GM19395 (cell line): Measurements from ENCODE around the gene PPP1R1C.

ENCODE experiments used
- ATAC-seq: cut with Tn5 transposase; IDR thresholded peaks from one replicate; pipeline ENCODE4 v1.9.1; 2021; ENCODE audit warnings: mild to moderate bottlenecking, moderate library complexity; ENCODE audit not compliant: unreplicated experiment

PPP1R1C gene

GRCh38 chr2:182098648-182099047 lies 113.0 kb downstream of the PPP1R1C start:
- no peak for ATAC-seq

DNA sequence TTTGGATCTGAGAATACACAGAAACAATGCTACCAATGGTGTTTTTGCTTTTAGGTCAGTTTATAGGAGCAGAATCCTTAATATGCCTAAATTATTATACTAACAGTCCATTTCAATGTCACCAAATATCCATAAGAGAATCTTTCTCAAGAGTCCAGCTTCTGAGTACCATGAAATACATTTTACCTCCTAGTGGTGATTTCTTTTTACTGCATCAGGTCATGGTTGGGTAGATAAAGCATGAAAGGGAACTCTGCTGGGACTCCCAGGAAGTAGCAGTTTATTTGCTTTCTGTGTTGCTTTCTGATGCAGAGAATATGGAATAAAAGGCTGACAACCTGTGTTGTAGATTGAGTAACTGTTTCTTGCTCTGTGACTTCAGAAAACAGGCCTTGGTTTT lies 115.6 kb downstream of the PPP1R1C start:
- peak; percentile 58 for ATAC-seq

DNA sequence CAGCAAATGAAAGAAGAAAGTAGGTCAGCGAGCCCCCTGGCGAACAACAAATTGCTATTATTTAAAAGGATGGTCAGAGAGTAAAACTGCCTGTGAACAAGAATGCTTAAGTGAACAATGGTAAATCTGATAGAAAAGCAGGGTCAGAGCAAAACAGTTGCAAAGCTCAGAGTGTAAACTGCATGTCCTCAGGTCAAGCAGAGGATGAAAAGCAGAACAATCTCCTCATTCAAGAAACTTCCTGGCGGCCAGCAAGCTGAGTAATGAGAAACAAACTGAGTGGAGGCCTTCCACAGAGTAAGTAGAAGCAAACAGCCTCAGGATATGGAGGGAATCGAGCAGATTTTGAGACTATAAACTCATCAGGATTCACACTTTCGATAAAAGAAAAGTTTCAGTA lies 117.9 kb downstream of the PPP1R1C start:
- no peak for ATAC-seq

GRCh38 chr2:182110347-182110746 lies 124.7 kb downstream of the PPP1R1C start:
- ATAC-seq: no peak

- no peak for ATAC-seq
Measured at GRCh38 chr2:182113334-182113733, 127.7 kb downstream of the PPP1R1C start.

DNA sequence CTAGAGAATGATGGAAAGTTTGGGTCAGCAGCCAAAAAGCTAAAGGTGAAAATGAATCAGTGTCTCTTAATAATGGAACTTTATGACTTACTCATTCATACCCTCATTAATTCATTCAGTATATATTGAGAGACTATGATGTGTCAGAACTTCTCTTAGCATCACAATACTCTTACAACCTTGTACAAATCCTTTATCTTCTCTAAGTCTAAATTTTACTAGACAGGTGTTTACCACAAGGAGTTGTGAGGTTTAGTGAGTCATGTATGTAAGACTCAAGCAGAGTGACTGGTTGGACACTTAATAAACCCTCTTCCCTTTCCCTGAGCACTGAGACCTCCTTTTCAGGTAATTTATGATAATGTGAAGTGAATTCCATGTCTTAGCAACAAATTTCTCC lies 129.6 kb downstream of the PPP1R1C start:
- ATAC-seq: no peak

DNA sequence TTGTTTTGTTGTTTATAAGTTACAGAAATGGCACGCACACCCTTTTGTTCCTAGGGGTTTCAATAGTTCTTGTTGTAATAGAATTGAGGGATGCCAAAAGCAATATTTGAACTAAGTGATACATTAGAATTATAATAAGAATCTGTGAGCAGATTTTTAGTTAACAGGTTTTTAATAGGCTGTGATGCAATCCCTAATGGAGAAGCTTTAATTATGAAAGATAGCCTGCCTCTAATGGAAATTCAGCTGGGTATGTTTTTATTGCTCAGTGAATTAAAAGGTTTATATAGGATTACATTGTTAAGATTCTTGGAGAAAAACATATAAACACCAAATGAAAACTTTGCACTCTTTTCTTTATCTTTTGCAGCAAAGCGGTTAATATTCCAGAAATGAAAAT lies 131.1 kb downstream of the PPP1R1C start:
- ATAC-seq: no peak

DNA sequence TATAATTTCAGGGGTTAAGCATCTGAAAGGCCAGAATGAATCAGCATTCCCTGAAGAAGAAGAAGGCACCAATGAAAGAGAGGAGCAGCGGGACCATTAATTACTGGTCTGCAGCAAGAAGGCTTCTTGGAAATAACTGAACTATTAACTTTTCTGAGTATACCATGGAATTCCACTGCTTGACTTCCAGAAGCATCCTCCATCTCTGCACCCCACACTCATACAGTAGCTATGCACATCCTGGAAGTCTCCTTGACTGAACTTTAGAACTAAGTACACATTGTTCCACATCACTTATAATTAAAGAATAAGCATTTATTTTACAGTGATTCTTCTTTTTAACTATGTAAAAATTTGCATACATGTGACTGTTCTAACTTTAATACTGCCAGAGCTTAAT lies 131.5 kb downstream of the PPP1R1C start:
- no peak for ATAC-seq

DNA sequence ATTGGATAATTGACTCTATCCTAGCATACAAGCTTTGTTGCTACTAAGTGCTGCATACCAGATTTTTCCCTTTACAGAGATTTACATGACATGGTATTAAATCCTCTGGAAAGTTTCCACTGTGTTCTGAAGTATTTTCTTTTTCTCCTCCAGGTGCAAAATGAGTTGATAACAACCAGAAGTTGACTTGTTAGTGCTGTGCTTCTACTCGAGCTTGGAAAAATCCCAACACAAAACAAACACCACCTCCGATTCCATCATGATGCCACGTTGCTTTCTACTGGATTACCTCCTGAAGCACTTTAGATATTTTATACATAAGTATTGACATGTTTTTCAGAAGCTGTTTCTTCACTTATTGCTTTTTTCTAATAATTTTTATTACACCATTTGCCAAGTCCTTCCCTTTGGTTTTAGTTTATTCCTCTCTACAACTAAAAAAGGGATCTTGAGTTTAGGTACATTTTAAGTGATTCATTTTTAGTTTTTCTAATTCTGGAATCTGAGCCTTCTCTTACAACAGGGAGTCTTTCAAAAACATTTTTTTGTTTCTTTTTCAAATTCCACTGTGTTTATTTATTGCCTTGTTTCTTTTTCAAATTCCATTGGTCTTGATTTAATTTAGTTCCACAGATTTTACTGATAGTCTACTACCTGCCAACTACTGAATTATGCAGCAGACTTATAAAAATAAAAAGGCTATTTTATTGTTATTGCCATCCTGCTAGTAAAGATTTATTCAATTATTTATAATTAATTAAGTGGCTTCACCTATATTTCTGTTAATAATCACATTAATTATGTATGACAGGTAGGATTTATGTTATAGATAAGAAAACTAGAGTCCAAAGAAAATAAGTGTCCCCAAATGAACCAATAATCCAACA lies 143.4 kb downstream of the PPP1R1C start:
- no peak for ATAC-seq

- no peak for ATAC-seq
Measured at GRCh38 chr2:182132605-182133004, 147.0 kb downstream of the PPP1R1C start.

DNA sequence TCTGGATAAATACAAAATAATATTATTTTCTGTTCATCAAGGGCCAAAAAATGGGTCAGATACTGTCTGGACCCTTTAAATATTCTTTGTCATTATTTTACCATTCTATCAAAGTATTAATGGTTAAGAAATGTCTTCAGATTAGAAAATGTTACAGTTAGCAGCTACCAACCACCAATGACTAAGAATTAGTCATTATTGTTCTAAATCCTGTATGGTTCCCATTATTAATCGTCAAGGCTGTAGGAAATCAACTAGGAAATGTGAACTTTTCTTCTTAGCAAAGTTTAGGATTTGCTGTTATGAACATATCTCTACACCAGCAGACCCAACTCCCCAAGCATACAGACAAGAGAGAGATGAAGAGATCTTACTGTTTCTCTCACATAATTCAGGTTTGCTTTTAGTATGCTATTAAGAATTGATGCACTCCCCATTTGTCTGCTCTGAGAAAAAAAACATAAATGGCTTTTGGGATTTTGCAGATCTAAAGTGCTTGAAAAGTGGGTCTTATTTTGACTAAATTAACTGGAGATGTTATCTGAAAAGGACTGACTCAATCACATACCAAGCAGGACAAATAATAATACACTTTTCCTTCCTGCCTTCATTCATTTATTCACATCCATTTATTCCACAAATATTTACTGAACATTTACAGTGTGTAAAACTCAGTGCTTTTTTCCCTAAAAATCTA lies 147.7 kb downstream of the PPP1R1C start:
- ATAC-seq: no peak

- no peak for ATAC-seq
Measured at GRCh38 chr2:182134201-182134600, 148.5 kb downstream of the PPP1R1C start.

GRCh38 chr2:182142062-182142461 lies 156.4 kb downstream of the PPP1R1C start:
- ATAC-seq: no peak

- ATAC-seq: no peak
Measured at GRCh38 chr2:182144041-182144775, 158.6 kb downstream of the PPP1R1C start.

- no peak for ATAC-seq
Measured at GRCh38 chr2:182144776-182145165, 159.1 kb downstream of the PPP1R1C start.

DNA sequence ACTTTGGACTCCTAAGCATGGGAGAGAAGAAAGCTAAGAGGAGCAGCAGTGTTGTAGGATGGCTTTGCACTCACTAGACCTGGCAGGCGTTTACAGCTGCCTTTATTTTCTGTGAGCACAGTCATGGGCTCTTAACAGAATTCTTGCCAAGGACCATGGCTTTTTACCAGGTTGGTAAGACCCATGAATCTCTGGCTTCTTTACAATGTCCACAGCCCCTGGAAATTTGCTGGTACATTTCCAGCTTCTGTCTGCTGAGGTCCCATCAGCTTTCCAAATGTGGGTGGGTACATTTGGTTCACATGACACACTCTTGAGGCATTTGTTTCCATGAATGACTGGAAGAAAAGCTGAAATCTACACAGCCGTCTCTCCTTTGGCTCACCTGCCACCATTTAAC lies 162.7 kb downstream of the PPP1R1C start:
- no peak for ATAC-seq

- no peak for ATAC-seq
Measured at GRCh38 chr2:182163878-182164277, 178.2 kb downstream of the PPP1R1C start.

DNA sequence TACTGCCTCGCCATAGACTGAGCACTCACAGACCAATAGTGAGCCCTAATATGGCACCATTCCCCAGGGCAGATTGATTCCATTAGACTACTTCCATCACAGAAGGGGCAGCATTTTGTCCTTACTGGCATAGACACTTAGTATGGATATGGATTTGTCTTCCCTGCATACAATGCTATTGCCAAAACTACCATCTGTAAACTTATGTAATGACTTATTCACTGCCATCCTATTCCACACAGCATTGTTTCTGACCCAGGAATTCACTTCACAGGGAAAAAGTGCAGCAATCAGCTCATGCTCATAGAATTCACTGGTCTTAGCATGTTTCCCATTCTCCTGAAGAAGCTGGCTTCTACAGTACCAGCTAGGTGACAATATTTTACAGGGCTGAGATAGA lies 179.0 kb downstream of the PPP1R1C start:
- no peak for ATAC-seq

GRCh38 chr2:182165202-182165601 lies 179.5 kb downstream of the PPP1R1C start:
- ATAC-seq: no peak

- ATAC-seq: no peak
Measured at GRCh38 chr2:182166406-182166805, 180.8 kb downstream of the PPP1R1C start.

DNA sequence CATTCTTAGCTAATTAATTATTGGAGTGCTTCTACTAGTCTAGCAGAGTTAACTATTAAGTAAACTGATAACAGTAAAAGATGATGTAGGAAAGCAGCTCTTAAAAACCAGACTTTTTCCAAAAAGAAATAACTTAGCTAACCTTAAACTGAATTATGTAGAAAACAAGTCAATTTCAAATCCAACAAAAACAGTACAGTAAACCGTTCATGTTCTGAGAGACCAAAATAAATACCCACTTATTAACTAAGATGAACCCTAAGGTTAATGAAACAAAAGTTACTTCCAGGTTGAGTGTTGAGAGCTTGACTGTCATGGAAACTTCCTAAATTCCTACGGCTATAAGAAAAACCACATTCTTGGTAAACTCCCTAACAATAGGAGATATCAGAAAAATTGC lies 181.2 kb downstream of the PPP1R1C start:
- ATAC-seq: no peak
